Activated T-cell treated with anti-CD3 and anti-CD28 coated beads for 24 hours (primary cell): ENCODE measurements around the gene ACIN1.
"Not testable (repeated sequence)": the region's sequence is repeated elsewhere in the genome, so short reads cannot be mapped to it uniquely, and the experiment has no call there.

Experiments
- DNase-seq: peaks from one replicate; pipeline ENCODE4 v3.0.0-alpha.2; 2020; ENCODE audit warnings: low read depth

ACIN1 gene

GRCh38 chr14:23122086-23122485 lies 27.1 kb upstream of the ACIN1 start:
- no peak for DNase-seq

GRCh38 chr14:23121361-23121771 lies 26.4 kb upstream of the ACIN1 start:
- DNase-seq, result no peak

- peak; percentile 74 for DNase-seq
Measured at GRCh38 chr14:23120541-23121251, 25.8 kb upstream of the ACIN1 start.

GRCh38 chr14:23119363-23120327 lies 24.7 kb upstream of the ACIN1 start:
- no peak for DNase-seq

- no peak for DNase-seq
Measured at GRCh38 chr14:23118506-23119362, 23.8 kb upstream of the ACIN1 start, which contains the start of gene CEBPE. Gene CEBPE, minus strand, starts transcription at chr14:23119255. Its CDS starts 164 bp downstream, at chr14:23119091.

- no peak for DNase-seq
Measured at GRCh38 chr14:23117371-23118020, 22.6 kb upstream of the ACIN1 start.

GRCh38 chr14:23115918-23116317 lies 21.0 kb upstream of the ACIN1 start:
- DNase-seq, result no peak

GRCh38 chr14:23115039-23115731 lies 20.2 kb upstream of the ACIN1 start:
- DNase-seq, result no peak

- no peak for DNase-seq
Measured at GRCh38 chr14:23114669-23115038, 19.7 kb upstream of the ACIN1 start.

GRCh38 chr14:23114120-23114458 lies 19.2 kb upstream of the ACIN1 start:
- no peak for DNase-seq

GRCh38 chr14:23113431-23114119 lies 18.6 kb upstream of the ACIN1 start:
- no peak for DNase-seq

GRCh38 chr14:23112359-23113178 lies 17.6 kb upstream of the ACIN1 start:
- DNase-seq, result no peak

- no peak for DNase-seq
Measured at GRCh38 chr14:23110579-23111365, 15.8 kb upstream of the ACIN1 start.

- DNase-seq, result no peak
Measured at GRCh38 chr14:23109769-23110168, 14.8 kb upstream of the ACIN1 start.

GRCh38 chr14:23108169-23108568 lies 13.2 kb upstream of the ACIN1 start:
- DNase-seq, result not testable (repeated sequence)

GRCh38 chr14:23107620-23108019 lies 12.7 kb upstream of the ACIN1 start:
- not testable (repeated sequence) for DNase-seq

GRCh38 chr14:23106747-23107045 lies 11.8 kb upstream of the ACIN1 start:
- no peak for DNase-seq

GRCh38 chr14:23105348-23105824 lies 10.4 kb upstream of the ACIN1 start:
- no peak for DNase-seq
